HG03378 (cell line): ENCODE data around the gene PLEKHM3.
"Not testable (repeated sequence)": the region's sequence is repeated elsewhere in the genome, so short reads cannot be mapped to it uniquely, and the experiment has no call there.

Experiments
- ATAC-seq: cut with Tn5 transposase; IDR thresholded peaks from one replicate; pipeline ENCODE4 v1.9.1; 2021; ENCODE audit warnings: mild to moderate bottlenecking, moderate library complexity; ENCODE audit not compliant: unreplicated experiment

Gene PLEKHM3

DNA sequence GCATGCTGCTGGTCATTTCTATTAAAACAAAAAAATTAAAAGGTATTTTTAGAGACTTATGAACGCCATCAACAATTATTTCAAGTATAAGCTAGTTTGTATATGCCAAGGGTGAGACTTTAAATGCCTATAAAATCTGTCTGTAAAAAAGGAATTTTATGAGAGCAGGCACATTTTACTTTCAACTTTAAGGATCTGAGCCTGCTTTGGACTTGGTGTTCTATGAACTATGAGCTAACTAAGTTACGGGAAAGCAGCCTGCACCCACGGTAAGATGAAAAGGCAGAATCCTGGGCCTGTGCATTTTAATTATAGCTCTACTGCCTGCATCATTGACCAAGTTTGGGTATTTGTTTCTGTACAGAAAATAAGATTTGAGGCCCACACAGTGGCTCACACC lies 95.4 kb downstream of the PLEKHM3 start:
- no peak for ATAC-seq

DNA sequence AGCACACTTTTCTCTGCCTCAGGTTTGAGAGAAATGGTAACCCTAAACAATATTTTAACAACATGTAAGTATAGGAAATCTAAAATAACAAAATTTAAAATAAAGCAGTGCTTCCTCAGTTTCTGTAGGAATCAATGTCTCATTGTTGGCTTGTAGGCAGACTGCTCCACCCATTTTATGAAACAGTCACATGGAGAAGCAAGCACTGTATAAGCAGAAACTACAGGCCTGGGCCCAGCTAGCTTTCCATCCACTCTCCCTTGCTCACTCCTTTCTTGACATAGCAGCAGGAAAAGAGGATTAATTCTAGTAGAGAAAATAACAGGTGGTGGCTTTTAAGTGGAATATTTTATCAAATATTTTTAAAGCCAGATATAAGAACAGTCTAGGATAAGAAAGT lies 97.2 kb downstream of the PLEKHM3 start:
- ATAC-seq: no peak

DNA sequence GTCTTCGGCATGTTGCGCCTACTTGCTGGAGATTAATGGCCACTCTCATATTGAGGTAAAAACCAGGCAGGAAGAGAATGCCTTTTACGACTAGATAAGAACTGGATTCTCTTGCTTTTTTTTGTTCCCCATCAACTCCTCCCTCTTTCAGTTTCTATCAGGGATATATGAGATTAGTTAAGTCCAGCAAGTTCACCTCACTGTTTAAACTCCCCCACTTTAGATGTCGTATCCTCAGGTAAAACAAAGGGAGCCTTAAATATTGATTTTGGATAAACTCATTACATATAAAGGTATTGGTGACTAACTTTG lies 98.4 kb downstream of the PLEKHM3 start:
- no peak for ATAC-seq

DNA sequence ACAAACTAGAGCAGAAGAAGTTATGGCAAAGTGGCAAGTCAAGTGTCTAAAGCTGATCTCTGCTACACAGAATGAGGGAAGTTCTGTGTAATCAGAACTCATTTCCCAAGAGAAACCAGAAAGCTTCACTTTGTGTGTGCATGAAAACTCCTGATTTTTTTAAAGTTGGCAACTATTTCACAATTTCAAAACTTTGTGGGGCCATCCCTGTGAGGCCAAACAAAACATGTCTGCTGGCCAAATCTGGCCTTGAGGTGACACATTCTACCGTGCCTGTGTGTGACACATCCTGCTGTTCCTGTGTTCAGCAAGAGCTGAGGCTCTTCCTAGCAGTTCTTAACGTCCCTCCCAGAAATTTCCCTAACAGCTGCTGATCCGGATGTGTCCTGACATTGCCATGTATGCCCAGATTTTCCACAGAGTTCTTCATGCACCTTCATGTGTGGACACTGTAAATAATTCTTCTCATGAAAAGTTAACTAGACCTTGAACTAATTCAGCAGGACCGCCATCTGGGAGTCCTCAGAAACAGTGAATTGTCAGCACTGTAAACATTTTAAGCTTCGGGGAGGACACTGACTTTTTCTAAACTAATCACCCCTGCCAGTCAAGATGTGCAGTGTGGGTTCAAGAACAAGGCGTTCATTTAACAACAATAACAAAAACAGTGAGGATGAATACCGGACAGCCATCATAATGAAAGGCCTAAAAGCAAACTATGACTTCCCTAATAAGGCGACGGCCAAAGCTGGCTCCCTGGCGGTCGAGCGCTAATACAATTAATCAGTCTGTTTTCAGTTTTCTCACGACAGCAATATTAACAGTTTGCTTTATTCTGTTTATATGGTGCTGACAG lies 99.0 kb downstream of the PLEKHM3 start:
- no peak for ATAC-seq

DNA sequence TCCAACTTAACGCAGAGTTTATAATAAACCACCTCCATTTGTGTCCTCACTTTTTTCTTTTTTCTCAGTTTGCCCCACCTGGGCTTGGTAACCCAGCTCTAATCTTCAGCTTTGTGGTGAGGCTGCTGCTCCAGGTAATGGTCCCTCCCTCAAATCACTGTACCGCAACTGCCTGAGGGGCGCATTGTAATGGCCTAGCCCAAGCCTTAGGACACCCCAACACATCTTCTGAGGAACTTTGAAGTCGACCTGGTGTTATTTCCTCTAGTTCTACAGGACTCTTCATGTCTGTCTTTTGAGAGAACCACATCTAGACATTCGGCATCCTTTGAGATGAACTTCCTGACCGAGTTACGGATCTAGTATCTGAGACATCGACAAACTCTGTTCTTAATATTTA lies 99.7 kb downstream of the PLEKHM3 start:
- ATAC-seq: no peak

DNA sequence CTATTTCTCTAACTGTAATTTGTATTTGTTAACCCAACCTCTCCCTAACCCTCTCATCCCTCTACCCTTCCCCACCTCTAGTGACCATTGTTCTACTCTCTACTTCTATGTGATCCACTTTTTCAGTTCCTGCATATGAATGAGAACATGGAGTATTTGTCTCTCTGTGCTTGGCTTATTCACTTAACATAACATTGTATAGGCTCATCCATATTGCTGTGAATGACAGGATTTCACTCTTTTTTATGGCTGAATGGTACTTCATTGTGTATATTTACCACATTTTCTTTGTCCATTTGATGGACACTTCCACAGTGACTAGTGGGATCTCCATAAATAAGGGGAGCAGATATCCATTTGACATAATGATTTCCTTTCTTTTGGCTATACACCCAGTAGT lies 103.7 kb downstream of the PLEKHM3 start:
- ATAC-seq: no peak

DNA sequence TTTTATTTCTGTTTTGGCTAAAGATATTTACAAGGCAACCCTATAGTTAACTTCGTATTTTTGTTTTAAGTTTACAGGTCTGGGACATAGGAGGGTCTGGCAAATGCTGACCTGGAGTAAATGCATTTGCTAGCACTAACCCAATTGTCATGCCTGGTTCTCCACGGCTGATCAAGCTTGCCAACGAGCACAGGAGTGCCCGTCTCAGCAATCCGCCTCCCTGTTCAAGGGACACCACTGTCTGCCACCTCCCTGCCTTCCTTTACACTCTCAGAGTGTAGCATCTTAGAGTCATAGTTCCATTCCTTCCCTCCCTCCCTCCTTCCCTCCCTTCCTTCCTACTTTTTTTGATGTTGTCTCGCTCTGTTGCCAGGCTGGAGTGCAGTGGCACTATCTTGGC lies 104.6 kb downstream of the PLEKHM3 start:
- ATAC-seq: no peak

DNA sequence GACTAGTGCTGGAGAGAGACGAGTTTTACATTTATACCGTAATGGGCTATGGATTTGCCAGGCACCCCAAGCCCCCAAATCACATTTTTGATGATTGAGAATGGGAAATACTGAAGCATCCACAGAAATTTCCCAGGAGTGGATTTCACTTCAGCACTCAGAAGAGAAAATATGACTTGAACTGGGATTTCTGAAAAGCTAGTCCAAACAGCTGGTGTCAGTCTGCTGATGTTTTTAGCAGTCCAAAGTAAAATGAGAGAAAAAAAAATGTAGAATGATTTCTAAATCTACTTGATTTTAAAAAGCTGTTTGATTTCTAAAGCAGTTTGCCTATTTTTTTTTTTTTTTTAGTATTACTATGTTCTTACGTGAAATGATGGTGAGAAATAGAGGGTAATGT lies 105.0 kb downstream of the PLEKHM3 start:
- ATAC-seq: no peak

DNA sequence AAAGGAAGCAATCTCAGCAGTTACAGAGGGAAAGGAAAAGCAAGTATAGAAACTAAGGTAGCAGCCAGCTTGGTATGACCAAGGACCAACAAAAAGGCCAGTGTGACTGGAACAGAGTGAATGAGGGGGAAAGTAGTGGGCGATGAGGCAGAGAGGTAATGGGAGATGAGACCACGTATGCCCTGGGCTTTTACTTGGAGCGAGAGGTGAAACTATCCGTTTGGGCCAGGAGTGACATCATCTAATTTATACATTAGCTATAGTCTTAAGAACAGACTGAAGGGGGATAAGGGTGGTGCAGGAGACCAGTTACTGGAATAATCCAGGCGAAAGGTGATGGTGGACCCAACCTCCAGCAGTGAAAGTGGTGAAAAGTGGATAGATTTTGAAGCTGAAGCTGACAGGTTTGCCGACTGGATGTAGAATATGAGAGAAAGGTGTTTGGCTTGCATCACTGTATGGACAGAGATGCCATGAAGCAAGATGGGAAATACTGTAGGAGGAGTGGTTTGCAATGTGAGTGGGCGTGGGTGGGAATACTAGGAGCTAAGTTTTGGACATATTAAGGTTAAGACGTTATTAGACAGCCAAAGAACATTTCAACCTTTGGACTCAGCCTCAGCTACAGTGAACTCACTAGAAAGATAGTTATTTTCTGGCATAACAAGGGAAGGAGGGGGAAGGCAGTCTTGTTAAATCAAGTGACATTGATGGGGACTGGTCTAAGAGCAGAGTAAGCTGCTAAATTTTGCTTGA lies 106.0 kb downstream of the PLEKHM3 start:
- no peak for ATAC-seq

DNA sequence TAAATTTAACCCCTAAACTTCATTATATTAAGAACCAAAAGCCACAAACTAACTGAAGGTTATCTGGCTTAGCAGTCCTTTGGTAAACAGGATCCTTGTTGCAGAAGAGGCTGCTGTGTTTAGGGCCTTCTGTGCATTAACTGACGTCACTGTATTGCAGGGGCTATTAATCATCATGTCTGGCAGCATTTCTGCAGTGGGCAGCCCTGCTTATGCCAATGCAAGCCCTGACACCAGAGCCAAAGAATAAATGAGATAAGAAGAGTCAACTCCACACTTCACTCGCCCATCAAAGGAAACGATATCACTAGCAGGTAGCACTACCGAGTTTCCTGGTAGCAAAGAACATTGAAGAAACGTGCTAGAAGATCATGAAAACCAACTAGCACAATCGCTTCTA lies 110.6 kb downstream of the PLEKHM3 start:
- ATAC-seq: no peak

DNA sequence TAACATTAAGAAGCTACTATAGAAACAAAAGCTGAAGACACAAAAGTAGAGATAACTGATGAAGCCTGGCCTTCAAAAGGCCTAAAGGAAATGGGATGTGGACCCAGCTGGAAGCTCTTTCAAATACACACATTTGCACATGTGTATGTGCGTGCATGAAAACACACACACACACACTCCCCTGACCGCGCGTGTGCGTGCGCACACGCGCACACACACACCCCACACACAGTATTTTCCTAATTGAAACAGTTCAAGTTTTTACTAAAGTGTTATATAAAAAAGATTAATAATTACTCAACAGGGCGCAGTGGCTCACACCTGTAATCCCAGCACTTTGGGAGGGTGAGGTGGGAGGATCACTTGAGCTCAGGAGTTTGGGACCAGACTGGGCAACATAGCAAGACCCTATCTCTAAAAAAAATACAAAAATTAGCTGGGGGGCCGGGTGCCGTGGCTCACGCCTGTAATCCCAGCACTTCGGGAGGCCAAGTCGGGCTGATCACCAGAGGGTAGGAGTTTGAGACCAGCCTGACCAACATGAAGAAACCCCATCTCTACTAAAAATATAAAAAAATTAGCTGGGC lies 111.5 kb downstream of the PLEKHM3 start:
- no peak for ATAC-seq

DNA sequence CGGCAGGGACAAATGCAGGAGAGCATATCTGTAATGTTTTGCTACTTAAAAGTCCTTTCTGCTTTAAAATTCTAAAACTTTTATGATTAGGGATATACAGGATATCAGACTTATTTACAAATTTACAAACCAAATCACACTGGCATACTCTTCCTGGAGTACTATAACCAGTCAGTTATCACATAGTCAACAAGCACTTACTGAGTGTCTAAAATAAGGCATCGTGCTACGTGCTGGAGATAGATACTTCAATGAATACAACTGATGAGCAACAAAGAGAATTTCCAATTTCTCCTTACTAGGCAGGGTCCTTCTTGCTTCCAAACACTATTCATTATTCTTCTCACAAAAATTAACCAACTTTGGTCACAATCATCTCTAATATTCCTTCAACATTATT lies 113.5 kb downstream of the PLEKHM3 start:
- no peak for ATAC-seq

DNA sequence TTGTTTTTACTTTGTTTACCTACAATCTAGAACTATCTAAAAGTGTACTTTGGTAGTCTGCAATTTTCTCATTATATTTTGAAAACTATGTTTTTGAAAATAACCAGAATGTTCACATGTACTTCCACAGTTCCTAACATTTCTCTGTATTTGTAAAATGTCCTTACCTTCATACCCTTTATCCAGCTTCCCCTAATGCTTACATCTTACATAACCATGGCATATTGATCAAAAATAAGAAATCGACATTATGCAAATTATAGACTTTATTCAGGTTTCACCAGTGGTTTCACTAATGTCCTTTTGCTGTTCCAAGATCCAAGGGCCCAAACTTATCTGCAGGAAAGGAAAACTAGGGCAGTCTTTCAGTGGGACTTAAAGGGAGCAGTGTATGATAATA lies 114.1 kb downstream of the PLEKHM3 start:
- ATAC-seq: no peak

DNA sequence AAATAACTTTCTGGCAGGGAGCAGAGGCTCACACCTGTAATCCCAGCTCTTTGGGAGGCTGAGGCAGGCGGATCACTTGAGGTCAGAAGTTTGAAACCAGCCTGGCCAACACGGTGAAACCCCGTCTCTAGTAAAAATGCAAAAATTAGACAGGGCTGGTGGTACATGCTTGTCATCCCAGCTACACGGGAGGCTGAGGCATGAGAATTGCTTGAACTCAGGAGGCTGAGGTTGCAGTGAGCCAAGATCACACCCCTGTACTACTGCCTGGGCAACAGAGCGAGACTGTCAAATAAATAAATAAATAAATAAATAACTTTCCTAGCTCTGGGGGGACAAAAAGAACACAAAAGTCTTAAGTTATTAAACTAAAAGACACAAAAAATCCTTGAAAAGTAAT lies 118.8 kb downstream of the PLEKHM3 start:
- ATAC-seq: not testable (repeated sequence)

DNA sequence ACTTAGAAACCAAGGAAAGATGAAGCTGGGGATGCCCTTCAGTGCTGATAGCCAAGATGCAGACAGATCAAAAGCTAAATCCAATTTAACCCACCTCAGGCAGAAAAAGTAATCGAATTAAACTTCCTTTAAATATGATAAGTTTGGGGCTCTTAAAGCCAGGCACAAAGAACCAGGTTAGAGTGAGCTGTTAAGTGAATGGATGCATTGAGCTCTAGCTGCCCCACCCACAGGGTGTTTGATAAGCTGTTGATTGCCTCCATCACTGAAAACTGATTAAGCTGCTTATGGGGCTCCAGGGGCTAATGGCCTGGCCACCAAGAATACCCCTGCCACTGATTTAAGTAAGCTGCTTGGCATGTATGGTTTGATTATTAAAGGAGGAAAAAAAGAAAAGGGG lies 119.8 kb downstream of the PLEKHM3 start:
- no peak for ATAC-seq

DNA sequence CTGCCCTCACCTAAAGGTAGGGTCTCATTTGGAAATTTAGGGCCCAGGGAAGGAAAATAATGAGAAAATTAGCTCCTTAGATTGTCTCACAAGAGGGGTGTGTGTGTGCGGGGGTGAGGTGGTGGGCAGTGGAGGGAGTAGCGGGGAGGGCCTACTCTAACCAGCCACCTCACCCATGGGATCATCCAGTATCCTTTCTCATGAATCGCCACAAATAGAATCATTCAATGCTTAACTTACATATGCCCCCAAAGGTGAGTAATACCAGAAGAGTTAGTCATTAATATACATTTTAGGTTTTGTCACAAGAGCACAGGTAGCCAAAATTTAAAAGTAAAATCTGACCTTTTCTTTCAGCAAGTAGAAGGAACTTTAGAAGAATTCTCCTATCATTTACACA lies 122.1 kb downstream of the PLEKHM3 start:
- ATAC-seq: no peak

DNA sequence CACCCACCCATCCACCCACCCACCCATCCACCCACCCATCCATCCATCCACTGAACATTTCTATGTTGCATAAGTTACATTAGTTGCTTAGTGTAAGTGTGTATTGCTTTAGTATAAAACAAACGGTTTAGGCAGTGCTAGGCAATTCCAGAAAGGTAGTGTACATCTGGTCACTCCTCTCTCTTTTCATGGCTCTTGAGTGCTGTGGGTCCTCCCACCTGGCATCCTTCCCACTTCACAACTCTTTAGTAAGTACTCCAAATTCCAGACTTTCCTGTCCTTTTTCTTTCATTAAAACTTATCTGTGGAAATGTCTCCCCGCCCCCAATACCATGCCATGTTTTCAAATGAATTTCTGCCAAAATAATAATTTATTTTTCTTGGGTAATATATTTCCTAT lies 122.5 kb downstream of the PLEKHM3 start:
- ATAC-seq: no peak

DNA sequence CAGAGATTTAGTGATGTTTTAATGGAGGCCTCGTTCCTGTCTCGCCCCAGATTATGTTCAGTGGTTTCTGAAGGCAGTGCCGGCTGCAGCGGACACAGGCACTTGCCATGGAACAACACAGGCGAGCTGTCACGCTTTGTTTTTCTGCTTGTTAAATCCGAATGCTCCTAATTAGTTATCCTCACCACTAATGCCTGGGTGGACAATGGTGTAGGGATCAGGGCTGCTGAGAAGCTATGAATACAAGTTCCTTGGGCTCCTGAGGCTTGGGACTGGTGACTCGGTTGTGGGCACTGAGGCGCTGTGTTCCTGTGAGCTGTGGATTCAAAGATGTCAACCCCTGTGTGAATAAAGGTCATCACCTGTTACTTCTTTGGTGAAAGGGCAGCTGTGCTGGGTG lies 123.5 kb downstream of the PLEKHM3 start:
- ATAC-seq: no peak

DNA sequence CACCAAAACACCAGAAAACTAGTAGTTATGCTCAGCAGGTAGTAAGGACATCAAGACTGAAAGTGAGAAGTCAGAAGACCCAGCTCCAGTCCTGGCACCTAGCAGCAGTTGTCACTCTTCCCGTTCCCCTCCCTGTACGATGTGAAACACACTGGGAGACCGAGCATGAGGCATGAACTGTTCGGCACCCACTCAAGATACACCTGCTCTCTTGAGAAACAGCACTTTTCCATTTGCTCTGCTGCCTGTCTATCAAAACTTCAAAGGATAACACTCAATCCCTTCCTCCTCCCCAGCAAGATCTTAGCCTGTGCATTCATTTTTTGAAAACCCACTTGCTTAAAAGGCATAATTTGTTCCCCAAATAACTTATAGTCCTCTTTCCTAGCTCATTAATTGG lies 123.9 kb downstream of the PLEKHM3 start:
- ATAC-seq: no peak

DNA sequence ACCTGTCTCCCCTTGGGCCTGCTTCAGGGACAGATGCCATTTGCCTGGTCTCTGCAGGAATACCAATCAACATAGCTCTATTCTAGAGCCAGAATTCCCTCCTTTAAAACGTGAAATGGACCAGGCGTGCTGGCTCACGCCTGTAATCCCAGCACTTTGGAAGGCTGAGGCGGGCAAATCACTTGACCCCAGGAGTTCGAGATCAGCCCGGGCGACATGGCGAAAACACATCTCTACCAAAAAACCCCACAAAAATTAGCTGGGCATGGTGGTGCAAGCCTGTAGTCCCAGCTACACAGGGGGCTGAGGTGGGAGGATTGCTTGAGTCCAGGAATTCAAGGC lies 127.0 kb downstream of the PLEKHM3 start:
- no peak for ATAC-seq

DNA sequence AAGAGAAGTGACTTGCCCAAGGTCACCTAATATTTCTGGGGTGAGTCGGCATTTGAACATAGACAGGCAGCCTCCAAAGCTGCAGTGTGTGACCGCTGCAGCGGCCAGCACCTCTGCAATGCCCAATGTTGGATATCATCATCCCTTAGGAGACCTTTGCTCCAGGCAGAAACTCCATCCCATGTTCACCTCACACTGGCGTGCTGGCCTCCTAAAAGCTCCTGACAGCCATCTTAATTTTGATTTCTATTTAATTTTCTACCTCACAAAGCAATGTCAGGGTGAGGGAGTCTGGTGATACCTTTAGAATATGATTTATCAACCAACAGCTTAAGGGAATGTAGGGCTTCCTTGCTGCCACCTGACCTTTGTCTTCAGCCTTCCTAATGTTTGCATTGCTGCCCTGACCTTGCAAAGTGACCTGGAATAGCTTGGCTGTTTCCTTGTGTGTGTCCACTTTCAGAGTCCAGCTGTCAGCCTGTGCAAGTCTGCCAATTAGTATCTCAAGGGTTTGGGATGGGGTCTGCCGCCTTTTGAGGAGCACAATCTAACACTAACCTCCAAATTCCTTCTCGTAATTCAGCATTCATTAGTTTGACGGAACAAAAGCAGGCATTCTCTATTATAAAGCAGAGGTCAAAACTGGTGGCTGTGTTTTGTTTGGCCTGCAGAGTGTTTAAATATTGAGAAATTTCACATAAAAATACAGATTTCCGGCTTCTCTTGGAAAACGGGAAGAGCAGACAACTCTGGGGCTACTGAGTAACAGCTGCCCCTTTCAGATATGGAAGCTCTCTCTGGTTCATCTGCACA lies 127.6 kb downstream of the PLEKHM3 start:
- no peak for ATAC-seq
